ENCODE results near the gene XPNPEP3.
"Not testable (repeated sequence)": the region's sequence is repeated elsewhere in the genome, so short reads cannot be mapped to it uniquely, and the experiment has no call there.

XPNPEP3 gene

GRCh38 chr22:40856513-40857308, at the start of gene XPNPEP3, which contains the start of gene ST13:
Gene XPNPEP3 (plus strand): TSS chr22:40857148. CDS start chr22:40857182, 34 bp downstream.
Gene ST13 (minus strand): TSS chr22:40856639. CDS start chr22:40856540, 99 bp downstream.
- peak; percentile 96 for DNase-seq

- DNase-seq, result no peak
These were observed 48.7 kb upstream of the XPNPEP3 start for GRCh38 chr22:40808018-40808841.

GRCh38 chr22:40813912-40814315, 43.0 kb upstream of the XPNPEP3 start:
- no peak for DNase-seq

- no peak for DNase-seq
These were observed 39.2 kb upstream of the XPNPEP3 start for GRCh38 chr22:40817737-40818136.

GRCh38 chr22:40818192-40818746, 38.7 kb upstream of the XPNPEP3 start:
- no peak for DNase-seq

- DNase-seq, result peak; percentile 63
These were observed 38.0 kb upstream of the XPNPEP3 start, which contains the start of gene SLC25A17 for GRCh38 chr22:40818747-40819598. Gene SLC25A17 (minus strand): TSS chr22:40819346. CDS start chr22:40819248, 98 bp downstream.

- peak; percentile 55 for DNase-seq
These were observed 37.3 kb upstream of the XPNPEP3 start for GRCh38 chr22:40819599-40820140.

GRCh38 chr22:40823426-40823825, 33.5 kb upstream of the XPNPEP3 start:
- no peak for DNase-seq

GRCh38 chr22:40826292-40826691, 30.7 kb upstream of the XPNPEP3 start:
- DNase-seq, result not testable (repeated sequence)

- no peak for DNase-seq
These were observed 29.8 kb upstream of the XPNPEP3 start for GRCh38 chr22:40826984-40827741.

- no peak for DNase-seq
These were observed 27.8 kb upstream of the XPNPEP3 start for GRCh38 chr22:40829131-40829530.

- no peak for DNase-seq
These were observed 22.3 kb upstream of the XPNPEP3 start for GRCh38 chr22:40834619-40835018.

- DNase-seq, result no peak
These were observed 18.5 kb upstream of the XPNPEP3 start for GRCh38 chr22:40838486-40838885.

- DNase-seq, result no peak
These were observed 12.0 kb upstream of the XPNPEP3 start for GRCh38 chr22:40844951-40845350.

GRCh38 chr22:40845816-40846215, 11.1 kb upstream of the XPNPEP3 start:
- DNase-seq, result not testable (repeated sequence)

- DNase-seq, result no peak
These were observed 3.6 kb upstream of the XPNPEP3 start for GRCh38 chr22:40853333-40853732.

- DNase-seq, result no peak
These were observed 3.0 kb upstream of the XPNPEP3 start for GRCh38 chr22:40853961-40854360.

- no peak for DNase-seq
These were observed 1.6 kb upstream of the XPNPEP3 start for GRCh38 chr22:40855071-40855978.

- no peak for DNase-seq
These were observed 902 bp upstream of the XPNPEP3 start for GRCh38 chr22:40855979-40856512.

- DNase-seq, result no peak
These were observed 434 bp downstream of the XPNPEP3 start for GRCh38 chr22:40857309-40857855.
